Upper lobe of left lung (tissue), 4 donors: ENCODE measurements around the gene SETBP1.
"Not testable (repeated sequence)": the region's sequence is repeated elsewhere in the genome, so short reads cannot be mapped to it uniquely, and the experiment has no call there.

Source experiments
- CTCF ChIP-seq, 6 experiments: fragments of 450-650 bp in 4 of 6; fragments of 200-600 bp in 2 of 6; sonication (generic) in 2 of 6; IDR thresholded peaks; one replicate each; pipeline ENCODE4 v1.5.1; 2016 to 2019; ENCODE audit warnings: antibody characterized with exemption in 6 of 6
- EP300 ChIP-seq, 4 donors: sonication (generic); formaldehyde crosslinking; IDR thresholded peaks; one replicate each; pipeline ENCODE4 v1.5.1; 2017; ENCODE audit warnings: antibody characterized with exemption in 4 of 4, control low read depth in 2 of 4
- POLR2A ChIP-seq, 4 donors: fragments of 450-650 bp; IDR thresholded peaks; one replicate each; pipeline ENCODE4 v1.5.1; 2016 to 2017; ENCODE audit warnings: antibody characterized with exemption in 4 of 4, mild to moderate bottlenecking in 2 of 4
- POLR2AphosphoS5 ChIP-seq, 2 donors: sonication (generic); formaldehyde crosslinking; IDR thresholded peaks; one replicate each; pipeline ENCODE4 v1.5.1; 2017; ENCODE audit warnings: antibody characterized with exemption in 2 of 2

GRCh38 chr18:44800766-44801165 lies 120.1 kb downstream of the SETBP1 start:
- not testable (repeated sequence) for TF ChIP-seq CTCF, POLR2A, POLR2AphosphoS5, EP300 (IDR thresholded peaks at IDR 0.05)
